ENCODE measurements around the gene ZP2.
"Not testable (repeated sequence)": the region's sequence is repeated elsewhere in the genome, so short reads cannot be mapped to it uniquely, and the experiment has no call there.

Gene ZP2

GRCh38 chr16:21203155-21203797 lies 8.1 kb downstream of the ZP2 start:
- no peak for DNase-seq (ENCODE audit: low read depth in 2 of 2)
- no peak overlapping the region for H3K4me3 ChIP-seq (replicated peaks in 1 of 2; ENCODE audit: low read depth in 2 of 2, low read length in 2 of 2)
- TF ChIP-seq, protein P1, sequence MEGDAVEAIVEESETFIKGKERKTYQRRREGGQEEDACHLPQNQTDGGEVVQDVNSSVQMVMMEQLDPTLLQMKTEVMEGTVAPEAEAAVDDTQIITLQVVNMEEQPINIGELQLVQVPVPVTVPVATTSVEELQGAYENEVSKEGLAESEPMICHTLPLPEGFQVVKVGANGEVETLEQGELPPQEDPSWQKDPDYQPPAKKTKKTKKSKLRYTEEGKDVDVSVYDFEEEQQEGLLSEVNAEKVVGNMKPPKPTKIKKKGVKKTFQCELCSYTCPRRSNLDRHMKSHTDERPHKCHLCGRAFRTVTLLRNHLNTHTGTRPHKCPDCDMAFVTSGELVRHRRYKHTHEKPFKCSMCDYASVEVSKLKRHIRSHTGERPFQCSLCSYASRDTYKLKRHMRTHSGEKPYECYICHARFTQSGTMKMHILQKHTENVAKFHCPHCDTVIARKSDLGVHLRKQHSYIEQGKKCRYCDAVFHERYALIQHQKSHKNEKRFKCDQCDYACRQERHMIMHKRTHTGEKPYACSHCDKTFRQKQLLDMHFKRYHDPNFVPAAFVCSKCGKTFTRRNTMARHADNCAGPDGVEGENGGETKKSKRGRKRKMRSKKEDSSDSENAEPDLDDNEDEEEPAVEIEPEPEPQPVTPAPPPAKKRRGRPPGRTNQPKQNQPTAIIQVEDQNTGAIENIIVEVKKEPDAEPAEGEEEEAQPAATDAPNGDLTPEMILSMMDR (IDR thresholded peaks at IDR 0.05; ENCODE audit: low read depth, low read length) = no peak

- TF ChIP-seq, protein P1 (IDR thresholded peaks at IDR 0.05; ENCODE audit: low read depth, low read length) = no peak
- H3K4me3 ChIP-seq (replicated peaks in 1 of 2; ENCODE audit: low read depth in 2 of 2, low read length in 2 of 2) = no peak overlapping the region
- no peak for DNase-seq (ENCODE audit: low read depth in 2 of 2)
Measured at GRCh38 chr16:21199607-21200218, 11.7 kb downstream of the ZP2 start.

- H3K4me3 ChIP-seq (replicated peaks in 1 of 2; ENCODE audit: low read depth in 2 of 2, low read length in 2 of 2) = no peak overlapping the region
- TF ChIP-seq, protein P1 (IDR thresholded peaks at IDR 0.05; ENCODE audit: low read depth, low read length) = no peak
- DNase-seq (ENCODE audit: low read depth in 2 of 2) = no peak
Measured at GRCh38 chr16:21197621-21198020, 13.8 kb downstream of the ZP2 start.

- DNase-seq (ENCODE audit: low read depth in 2 of 2) = no peak
- no peak overlapping the region for H3K4me3 ChIP-seq (replicated peaks in 1 of 2; ENCODE audit: low read depth in 2 of 2, low read length in 2 of 2)
- TF ChIP-seq, protein P1 (IDR thresholded peaks at IDR 0.05; ENCODE audit: low read depth, low read length) = no peak
Measured at GRCh38 chr16:21197112-21197511, 14.3 kb downstream of the ZP2 start.

GRCh38 chr16:21195330-21195729 lies 16.0 kb downstream of the ZP2 start:
- DNase-seq (ENCODE audit: low read depth in 2 of 2); H3K4me3 ChIP-seq (replicated peaks in 1 of 2; ENCODE audit: low read depth in 2 of 2, low read length in 2 of 2): not testable (repeated sequence)

DNA sequence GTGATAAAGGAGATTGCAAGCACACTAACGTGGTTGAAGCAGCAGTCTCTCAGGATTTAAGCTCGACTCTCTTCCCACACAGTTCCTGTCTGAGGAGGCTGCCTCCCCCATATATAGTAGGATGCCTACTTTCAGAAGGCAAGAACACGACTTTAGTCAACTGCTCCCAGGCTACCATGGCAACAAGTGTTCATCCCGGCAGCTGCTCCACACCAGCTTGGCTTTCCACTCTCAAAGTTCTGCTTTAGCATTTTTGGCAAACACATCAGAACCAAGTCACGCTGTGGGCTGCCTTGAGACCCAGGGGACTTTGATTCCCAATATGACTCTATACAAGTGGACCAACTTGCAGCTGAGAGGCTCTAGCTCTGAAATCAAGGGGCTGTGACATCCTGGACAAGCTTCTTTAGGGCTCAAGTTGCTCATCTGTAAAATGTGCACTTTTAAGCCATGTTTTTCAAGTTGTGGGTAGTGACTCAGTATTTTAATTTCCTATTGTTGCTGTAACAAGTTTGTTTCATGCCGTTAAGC lies 16.5 kb downstream of the ZP2 start:
- TF ChIP-seq, protein P1 (IDR thresholded peaks at IDR 0.05; ENCODE audit: low read depth, low read length) = no peak
- peak; percentile 7 to 47 for DNase-seq (ENCODE audit: low read depth in 2 of 2)
- no peak overlapping the region for H3K4me3 ChIP-seq (replicated peaks in 1 of 2; ENCODE audit: low read depth in 2 of 2, low read length in 2 of 2)

DNA sequence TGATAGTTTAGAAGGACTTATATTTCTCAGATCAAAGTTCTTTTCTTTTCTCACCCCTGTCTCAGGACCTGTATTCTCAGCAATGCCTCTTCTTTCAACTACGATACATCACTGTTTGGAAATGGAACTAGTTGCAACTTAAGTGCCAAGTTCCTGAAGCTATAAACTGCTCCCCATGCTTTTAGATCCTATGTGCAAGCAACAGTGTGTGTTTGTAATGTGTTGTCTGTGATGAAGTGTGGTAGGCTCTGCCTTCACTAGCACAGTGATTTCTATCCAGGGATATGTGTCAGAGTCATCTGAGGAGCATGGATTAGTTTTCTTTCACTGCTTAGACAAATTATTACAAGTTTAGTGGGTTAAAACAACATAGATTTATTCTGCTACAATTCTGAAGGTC lies 18.4 kb downstream of the ZP2 start:
- no peak for DNase-seq (ENCODE audit: low read depth in 2 of 2)
- no peak overlapping the region for H3K4me3 ChIP-seq (replicated peaks in 1 of 2; ENCODE audit: low read depth in 2 of 2, low read length in 2 of 2)
- TF ChIP-seq, protein P1 (IDR thresholded peaks at IDR 0.05; ENCODE audit: low read depth, low read length) = no peak

Data from cardiac fibroblast (primary cell).